ENCODE results near the gene ERN1.
"Not testable (repeated sequence)": the region's sequence is repeated elsewhere in the genome, so short reads cannot be mapped to it uniquely, and the experiment has no call there.

ERN1 gene

DNA sequence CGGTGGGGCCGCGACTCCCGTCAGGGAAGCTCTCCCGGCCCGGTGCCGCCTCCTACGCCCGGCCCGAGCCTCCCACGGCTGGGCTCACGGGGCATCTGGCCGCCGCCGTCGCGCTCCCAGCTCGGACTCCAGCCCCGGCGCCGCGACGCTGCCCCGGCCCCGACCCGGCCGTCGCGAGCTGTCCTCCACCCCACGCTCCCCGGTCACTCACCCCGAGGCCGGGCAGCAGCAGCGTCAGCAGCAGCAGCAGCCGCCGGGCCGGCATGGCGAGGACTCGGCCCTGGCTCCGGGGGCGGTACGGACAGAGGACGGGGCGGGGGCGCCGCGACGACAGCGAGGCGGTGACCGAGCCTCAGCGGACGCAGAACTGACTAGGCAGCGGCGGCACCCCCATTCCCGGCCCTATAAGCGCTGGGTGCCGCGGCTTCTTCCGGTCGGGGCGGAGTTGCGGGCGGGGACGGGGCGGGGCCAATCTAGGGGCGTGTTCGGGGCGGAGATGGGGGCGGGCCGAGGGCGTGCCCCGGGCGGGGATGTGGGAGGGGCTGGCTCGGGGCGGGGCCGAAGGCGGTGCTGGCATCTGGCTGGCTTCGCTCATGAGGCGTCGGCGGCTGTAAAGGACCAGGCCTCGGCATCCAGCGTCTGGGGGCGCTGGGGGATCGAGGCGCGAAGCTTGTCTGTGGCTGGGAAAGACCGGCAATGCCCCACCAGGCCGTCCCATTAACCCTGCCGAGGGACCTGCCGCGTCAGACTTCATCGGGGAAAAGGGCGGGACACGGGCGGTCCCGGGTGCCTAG, at the start of gene ERN1:
TSS of gene ERN1 (minus strand) at position 380 of the 794 bp plus-strand sequence. CDS start at position 265, 115 bp downstream.
- peak; percentile 88 to 90 for DNase-seq

GRCh38 chr17:64179024-64179423, 49.1 kb upstream of the ERN1 start:
- not testable (repeated sequence) for DNase-seq

GRCh38 chr17:64178011-64178825, 48.3 kb upstream of the ERN1 start:
- DNase-seq: no peak

- no peak for DNase-seq
Observed at GRCh38 chr17:64177311-64178010, 47.5 kb upstream of the ERN1 start.

- DNase-seq: no peak
Observed at GRCh38 chr17:64176556-64176955, 46.6 kb upstream of the ERN1 start.

DNA sequence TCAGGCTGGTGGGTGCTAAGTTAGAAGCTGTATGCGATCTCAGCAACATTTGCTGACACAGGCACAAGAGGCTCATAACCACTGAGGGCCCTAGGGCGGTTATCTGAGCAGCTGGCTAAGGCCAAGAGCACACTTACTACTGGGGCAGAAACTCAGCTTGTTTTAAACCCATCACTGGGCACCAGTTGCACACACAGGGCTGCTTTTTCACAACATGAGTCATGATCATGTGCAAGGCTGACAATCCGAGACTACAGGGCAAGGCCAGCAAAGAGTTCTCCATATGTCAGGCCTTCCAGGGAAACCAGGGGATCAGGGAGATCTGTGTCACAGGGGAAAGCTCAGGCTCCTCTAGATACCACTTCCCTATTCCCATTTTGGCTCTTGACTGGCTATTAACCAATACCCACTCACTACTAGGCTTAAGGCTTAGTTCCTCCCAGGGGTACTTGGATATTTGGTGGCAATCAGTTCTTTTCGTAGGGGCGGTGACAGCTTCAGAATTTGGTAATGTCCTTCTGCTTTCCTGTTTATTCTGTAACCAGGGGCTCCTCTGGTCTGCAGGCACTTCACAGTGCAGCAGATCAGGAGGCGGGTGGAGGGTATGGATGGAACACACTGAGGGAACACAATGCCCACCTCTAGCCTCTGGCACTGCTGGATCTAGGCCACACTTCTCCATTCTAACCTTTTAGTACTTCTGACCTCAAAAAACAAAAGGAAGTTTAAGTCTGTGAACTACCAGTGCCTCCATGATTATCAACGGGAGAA, 44.9 kb upstream of the ERN1 start:
- no peak for DNase-seq

DNA sequence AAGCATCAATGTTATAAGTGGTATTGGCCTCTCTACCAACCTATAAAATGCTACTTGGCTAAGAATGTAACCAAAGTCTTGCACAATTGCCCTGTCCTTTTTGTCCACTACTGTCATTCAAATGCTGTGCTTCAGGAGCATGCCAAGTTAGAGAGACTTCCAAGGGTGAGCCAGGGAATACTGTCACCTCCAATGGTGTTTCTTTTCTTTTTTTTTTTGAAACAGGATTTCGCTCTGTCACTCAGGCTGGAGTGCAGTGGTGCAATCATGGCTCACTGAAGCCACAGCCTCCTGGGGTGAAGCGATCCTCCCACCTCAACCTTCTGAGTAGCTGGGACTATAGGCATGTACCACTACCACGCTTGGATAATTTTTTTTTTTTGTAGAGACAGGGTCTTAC, 43.7 kb upstream of the ERN1 start:
- DNase-seq: no peak

DNA sequence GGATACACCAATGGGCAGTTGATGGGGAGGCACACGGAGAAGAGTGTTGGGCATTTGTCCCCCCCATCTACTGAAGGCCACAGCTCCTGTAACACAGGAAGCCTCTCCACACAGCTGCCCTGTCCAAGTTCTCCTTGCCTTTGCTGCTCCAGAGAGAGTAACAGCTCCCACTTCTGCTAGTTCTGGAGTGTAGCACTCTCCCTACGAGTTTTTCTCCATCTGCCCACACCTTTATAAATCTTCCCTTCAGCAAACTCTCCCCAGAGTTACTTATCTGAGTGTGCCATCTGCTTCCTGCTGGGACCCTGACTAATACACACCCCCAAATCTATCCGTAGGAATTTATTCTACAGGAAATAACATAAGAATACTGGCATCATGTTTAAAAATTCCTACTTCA, 42.6 kb upstream of the ERN1 start:
- DNase-seq: no peak

DNA sequence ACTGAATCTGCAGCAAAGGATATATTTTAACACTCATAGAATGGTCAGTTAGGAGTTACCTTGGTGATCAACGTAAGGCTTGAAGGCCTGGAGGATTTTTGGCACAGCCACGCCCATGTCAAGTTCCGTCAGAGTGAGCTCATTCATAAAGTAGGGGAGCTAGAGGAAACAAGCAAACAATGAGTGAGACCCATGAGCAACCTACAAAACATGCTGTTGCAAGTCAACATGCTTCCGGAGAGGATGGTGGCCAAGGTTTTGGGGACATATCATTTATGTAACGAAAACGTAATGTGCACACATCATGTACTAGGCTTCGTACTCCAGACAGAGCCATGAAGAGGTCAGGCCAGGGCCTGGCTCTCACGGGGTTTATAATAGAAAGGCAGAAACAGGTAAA, 41.1 kb upstream of the ERN1 start:
- no peak for DNase-seq

DNA sequence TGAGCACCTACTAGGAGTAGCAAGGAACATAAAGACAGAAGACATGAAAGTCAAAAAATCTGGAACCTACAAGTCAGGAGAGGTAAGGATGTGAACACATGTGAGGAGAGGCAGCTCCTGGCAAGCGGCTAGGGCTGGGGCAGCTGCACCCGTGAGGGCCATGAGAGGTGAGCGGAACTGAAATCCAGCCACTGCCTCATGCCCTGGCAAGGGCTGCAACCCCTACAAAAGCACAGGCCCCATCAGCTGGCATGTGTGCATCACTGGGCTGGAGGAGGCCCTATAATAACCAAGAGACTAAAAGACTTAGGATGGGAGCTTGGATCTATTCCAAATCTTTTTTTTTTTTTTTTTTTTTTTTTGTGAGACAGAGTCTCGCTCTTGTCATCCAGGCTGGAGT, 40.3 kb upstream of the ERN1 start:
- DNase-seq: no peak

DNA sequence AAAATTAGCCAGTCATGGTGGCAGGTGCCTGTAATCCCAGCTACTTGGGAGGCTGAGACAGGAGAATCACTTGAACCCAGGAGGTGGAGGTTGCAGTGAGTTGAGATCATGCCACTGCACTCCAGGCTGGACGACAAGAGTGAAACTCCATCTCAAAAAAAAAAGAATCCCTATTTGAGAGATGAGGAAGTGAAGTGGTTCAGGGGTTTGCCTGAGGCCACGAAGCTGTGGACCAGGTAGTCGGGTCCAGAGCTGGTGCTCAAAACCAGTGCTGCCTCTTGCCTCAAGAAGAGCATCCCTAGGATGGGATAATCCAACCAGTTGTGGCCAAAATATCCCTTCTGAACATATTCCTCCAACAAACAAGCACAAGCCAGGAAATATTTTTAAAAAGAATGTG, 37.7 kb upstream of the ERN1 start:
- DNase-seq: not testable (repeated sequence)

DNA sequence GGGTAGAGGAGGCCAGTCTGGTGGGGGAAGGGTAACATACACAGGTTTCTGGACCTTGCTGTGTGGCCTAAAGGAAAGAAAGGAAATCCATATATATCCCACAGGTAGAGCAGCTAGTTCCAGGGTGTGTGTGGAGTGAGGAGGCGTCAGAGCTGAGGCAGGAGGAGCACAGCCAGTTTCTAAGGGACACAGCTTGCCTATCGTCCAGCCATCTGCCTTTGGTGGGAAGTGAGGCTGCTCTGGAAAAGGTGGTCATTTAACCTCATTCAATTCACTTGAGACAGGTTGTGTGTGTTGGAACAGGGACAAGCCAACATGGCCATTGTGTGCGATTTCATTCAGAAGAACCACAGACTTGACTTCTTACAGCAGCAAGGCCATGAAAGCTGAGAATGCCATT, 36.9 kb upstream of the ERN1 start:
- DNase-seq: no peak

DNA sequence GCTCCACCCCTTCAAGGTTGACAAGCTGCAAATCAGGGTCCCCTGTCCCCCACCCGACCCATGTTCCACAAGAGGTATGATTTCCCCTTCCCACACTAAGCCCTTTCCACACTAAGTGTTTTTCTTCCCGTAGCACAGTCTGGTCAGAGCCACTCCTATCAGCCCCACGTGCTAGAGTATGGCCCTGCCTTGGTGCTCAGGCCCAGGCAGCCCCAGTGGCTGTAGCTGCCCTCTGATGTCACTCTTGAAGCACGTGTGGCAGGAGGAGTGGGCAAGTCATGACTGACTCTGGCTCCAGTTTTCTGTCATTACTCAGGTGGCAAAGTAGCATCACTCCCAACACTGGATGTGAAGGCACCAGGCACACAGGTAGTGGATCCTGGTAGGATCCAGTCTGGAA, 35.4 kb upstream of the ERN1 start:
- no peak for DNase-seq

DNA sequence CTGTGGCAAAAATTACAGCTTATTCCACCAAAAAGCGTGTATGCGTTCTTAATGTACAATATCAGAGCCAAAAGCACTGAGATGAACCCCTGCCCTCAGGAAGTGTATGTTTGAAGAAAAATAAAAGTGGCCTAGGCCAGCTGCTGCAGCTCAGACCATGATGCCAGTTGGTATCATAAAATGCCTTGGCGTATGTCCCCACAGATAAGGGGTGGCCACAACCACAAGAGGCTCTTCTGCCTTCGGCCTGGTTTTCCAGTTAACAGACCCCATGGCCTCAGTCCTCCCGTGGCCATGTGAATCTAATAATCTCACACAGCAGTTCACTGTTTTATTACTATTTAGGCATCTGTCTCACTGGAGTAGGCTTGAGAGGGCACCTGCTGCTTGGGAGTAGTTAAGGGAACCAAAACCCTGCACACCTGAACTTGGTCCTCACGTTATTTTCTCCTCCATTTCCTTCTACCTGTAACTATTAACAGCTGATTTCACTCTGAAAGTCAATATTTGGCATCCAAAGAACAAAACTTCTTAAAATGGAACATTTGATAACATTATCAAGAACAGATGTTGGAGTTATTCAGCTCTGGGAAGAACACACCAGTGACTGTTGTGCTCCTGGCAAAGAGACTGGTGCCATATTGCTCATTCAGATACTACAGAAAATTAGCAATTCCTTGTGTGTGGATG, 34.8 kb upstream of the ERN1 start:
- DNase-seq: no peak

DNA sequence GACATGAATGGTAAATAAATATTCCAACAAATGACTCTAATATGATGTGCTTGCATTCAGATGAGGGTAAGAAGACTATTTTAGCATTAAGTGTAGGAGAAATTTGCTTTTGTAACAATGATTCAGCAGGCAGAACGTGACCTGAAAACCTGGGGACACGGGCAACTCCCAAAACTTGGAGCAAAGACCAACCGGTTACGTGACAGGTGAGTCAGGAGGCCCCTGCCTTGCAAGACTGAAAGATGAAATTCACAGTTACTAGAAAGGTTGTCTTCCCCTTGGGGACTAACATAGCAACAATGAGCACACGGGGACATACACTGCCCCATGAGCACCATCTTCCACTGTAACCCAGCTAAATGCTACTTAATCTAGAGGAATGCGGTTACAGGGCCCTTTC, 33.5 kb upstream of the ERN1 start:
- DNase-seq: no peak

GRCh38 chr17:64162554-64162953, 32.6 kb upstream of the ERN1 start:
- DNase-seq: no peak

DNA sequence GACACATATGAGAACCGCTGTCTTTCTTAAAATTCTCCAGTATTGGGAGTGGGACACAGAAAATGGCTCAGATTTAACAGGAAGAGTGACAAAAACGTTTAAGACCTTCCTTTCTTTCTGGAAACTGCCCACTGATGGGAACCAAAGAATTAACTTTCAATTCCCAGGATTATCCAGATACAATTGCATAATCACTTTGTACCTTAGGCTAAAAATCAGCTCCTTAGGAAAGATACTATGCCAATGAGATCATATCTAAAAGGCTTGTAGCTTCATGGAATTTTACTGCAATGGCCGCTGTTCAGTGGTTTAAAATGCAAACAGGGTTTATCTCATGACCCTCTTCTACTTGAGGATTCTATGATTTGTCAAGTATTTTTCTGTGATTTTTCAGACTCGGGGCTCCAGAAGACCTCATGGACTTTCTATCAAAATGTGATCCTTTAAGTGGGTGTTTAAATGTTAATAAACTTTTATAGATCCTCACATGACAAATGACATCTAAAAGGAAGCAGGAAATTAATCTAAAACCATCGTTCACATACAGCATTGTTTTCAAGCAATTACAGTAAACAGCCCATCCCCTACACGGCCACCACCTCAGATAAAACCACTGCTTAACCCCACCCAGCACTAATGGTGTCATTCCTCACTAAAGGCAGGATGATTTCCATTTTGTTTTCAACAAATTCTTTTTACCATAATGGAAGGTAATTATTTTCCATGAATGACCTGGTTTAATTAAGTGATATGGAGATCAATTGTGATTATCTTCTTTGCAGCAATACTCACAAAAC, 31.6 kb upstream of the ERN1 start:
- DNase-seq: no peak

GRCh38 chr17:64160378-64160777, 30.4 kb upstream of the ERN1 start:
- DNase-seq: no peak

- DNase-seq: no peak
Observed at GRCh38 chr17:64158831-64159590, 29.1 kb upstream of the ERN1 start.

GRCh38 chr17:64158406-64158805, 28.5 kb upstream of the ERN1 start:
- no peak for DNase-seq

All from stimulated activated CD4-positive, alpha-beta T cell treated with anti-CD3 and anti-CD28 coated beads, Interleukin-2, amount 100 ng/mL, for 24 hours (primary cell).